NCI-H748 (cell line): ENCODE data around the gene TRAF7.

Source experiments
- DNase-seq: peaks from one replicate; lab custom pipeline; 2025; ENCODE audit not compliant: unreplicated experiment; lab: John Stamatoyannopoulos, UW

The TRAF7 gene

GRCh38 chr16:2180962-2181923 is 25.7 kb downstream of the TRAF7 start:
- DNase-seq = no peak

DNA sequence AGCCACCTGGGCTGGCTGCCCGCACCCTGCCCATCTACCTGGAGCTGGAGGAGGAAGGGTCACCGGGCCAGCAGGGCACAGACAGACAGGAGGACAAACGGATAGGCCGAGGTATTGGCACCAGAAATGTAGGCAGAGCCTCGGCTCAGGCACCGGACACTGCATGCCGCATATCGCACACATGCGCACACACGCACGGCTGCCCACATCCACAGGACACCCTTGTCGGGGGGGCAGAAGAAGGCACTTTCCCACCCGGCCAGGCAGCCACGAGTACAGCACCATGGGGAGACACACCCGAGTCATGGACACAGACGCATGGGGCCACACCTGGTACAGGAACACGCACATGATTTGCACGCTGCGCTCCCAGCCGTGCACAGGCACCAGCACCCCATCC is 26.4 kb downstream of the TRAF7 start:
- no peak for DNase-seq

DNA sequence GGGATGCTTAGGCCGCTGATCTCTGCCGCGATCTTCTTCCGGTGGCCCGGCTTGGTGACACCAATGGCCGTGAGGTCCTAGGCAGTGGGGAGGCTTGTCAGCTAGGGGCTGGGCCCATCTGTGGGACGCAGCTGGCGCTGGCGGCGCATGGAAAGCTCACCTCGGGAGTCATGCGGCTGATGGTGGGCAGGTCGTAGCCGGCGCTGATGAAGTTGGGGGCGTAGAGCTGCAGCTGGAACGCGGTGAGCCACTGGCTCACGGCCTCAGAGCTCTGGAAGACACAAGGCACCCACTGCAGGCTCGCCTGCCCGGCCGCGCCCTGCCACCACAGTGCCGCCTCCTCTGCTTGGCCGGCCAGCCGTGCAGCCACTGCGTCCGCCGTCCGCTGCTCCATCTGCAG is 28.1 kb downstream of the TRAF7 start:
- DNase-seq = no peak

DNA sequence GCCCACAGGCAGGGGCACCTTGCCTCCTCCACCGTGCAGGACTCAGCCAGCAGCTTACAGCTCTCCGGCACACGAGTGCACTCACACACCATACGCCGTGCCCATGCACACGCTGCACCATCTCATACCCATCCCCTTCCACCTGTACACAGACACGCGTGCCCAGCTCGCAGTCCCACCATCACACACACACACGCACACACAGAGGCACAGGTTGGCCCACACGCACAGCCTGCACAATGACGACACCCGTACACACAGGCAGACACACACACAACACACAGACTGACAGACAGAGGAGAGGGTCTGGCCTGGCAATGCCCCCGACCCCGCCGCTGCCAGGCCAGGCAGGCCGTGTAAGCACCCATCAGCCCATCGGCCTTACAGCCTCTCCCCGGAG is 28.8 kb downstream of the TRAF7 start:
- no peak for DNase-seq

- no peak for DNase-seq
These were observed 29.4 kb downstream of the TRAF7 start for GRCh38 chr16:2184962-2185361.

DNA sequence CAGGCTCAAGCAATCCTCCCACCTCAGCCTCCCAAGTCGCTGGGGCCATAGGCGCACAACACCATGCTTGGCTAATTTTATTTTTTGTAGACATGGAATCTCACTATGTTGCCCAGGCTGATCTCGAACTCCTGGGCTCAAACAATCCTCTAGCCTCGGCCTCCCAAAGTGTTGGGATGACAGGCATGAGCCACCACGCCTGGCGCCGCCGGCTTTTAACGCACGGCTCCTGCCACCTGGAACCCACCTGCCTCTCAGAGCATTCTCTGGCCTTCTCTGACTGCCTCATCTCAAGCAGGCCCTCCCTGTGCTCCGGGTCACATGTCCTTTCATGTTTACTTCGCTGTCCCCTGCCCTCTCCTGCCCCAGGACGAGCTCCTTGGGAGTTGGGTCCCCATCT is 30.5 kb downstream of the TRAF7 start:
- no peak for DNase-seq

- DNase-seq = no peak
These were observed 30.9 kb downstream of the TRAF7 start for GRCh38 chr16:2186505-2186904.

DNA sequence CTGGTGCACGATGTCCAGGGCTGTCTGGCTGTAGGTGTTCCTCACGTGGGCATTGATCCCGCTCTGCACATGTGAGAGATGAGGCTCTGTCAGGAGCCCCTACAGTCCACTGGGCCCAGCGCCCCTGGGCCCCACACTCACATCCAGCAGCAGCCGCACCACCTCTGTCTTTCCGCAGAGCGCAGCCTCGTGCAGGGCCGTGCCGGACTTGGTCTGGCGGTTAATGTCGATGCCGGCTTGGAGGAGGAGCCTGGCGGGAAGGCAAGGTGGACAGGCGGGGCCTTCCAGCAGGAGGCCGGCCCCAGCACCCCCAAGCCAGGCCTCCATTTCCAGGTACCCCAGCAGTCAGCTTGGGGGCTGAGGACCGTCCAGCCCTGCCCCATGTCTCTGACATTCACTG is 31.6 kb downstream of the TRAF7 start:
- no peak for DNase-seq

GRCh38 chr16:2188395-2188794 is 32.8 kb downstream of the TRAF7 start:
- DNase-seq = no peak

DNA sequence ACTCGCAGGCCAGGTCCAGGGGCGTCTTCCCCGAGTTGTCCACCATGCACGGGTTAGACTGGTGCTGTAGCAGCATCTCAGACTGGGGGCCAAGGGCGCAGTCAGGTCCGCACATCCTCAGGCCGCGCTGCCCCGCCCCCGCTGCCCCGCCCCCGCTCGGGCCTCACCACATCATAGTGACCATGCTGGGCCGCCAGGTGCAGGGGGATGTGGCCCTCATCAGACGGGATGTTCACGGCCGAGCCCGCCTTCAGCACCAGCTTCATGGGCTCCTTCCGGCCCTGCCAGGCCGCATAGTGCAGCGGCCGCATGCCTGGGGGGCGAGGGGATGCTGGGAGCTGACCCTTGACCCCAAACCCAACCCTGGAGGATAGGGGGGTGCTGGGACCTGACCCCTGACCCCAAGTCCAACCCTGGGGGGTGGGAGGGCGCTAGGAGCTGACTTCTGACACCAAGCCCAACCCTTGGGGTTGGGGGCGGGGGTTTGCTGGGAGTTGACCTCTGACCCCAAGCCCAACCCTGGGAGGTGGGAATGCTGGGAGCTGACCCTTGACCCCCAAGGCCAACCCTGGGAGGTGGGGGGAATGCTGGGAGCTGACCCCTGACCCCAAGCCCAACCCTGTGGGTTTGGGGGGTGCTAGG is 33.8 kb downstream of the TRAF7 start:
- DNase-seq = no peak

- DNase-seq = no peak
These were observed 34.5 kb downstream of the TRAF7 start for GRCh38 chr16:2190002-2190658.

GRCh38 chr16:2190659-2191445 is 35.3 kb downstream of the TRAF7 start:
- no peak for DNase-seq

DNA sequence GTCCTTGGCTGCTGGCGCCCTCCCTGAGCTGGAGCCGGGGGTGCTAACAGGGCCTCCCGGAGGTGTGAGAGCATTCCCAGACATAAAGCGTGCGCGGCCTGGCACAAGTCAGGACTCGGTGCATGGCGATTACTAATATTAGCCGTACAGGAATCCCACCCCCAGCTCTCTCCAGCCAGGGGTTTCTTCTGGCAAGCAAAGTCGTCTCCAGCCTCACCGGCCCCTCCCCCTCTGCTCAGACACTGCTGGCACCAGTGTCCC is 35.8 kb downstream of the TRAF7 start:
- DNase-seq = no peak

DNA sequence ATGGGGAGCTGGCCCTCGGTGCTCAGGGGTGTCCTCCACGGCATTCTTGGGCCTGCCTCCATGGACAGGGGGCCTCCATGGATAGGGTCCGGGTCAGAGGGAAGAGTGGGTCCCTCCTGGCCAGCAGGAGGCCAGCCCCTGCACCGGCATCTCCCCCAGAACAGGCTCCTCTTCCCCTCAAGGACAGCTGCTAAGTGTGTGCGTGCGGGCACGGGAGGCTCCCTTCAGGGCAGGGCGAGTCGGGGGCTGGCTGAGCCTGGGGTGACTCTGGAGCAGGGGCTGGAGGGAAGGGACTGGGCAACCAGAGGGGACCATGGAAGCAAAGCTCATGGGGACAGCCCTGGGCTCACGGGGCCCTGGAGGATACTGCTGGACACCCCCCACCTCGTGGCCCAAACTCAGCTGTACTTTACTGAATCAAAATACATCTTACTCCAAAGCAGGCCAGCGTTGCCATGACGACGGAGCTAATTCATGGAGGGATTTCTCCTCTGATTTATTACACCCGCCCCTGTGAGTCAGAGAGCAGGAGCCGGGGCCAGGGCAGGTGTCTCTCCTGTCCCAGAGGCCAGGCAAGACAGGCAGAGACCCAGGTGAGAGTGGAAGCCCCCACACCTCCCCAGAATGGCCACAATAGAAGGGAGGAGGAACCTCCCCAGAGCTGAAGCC is 38.7 kb downstream of the TRAF7 start:
- peak; percentile 39 for DNase-seq

- peak; percentile 77 for DNase-seq
These were observed 39.3 kb downstream of the TRAF7 start for GRCh38 chr16:2194852-2195321.

GRCh38 chr16:2195322-2196161 is 40.0 kb downstream of the TRAF7 start:
- DNase-seq = peak; percentile 20

DNA sequence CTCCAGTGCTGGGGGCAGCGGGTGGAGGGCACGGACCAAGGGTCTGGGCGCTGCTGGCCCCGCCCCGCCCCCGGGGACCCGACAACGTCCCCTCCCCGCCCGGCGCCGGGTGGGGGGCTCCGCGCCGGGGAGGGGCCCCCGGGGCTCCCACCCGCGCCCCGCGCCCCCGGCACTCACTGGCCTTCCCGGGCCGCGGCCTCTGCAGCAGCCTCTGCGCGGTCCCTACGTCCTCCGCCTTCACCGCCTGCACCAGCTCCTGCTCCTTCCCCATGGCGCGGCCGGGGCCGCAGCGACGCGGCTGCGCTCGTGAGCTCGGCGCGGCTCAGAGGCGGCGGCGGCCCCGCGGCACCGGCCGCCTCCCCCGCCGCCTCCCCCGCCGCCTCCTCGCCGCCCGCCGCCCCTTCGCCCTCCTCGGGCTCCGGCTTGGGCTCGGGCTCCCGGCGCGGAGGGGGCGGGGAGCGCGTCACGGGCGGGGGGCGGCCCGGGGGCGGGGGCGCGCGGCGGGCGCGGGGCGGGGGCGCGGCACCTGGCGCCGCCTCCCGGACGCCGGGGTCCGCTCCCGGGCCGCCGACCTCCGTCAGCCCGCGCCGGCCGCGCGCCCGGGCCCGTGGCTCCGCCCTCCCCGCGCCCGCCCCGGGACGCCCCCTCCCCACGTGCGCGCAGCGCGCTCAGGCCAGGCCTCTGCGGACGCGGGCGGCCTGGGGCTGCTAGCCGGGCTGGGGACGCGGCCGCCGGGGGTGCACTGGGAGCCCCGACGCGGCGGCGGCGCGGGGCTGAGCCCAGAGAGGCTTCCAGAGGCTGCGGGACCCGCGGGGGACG is 40.8 kb downstream of the TRAF7 start, which contains the start of gene CASKIN1:
CASKIN1 (minus strand) TSS at position 444 of the 819 bp plus-strand sequence; CDS start at position 271, 173 bp downstream.
- DNase-seq = peak; percentile 54

- DNase-seq = no peak
These were observed 41.5 kb downstream of the TRAF7 start for GRCh38 chr16:2196981-2197511.
